ENCODE measurements around the gene TMEM229B. TPM values are rescaled to one million over a fixed set of nuclear protein-coding genes. Genes with fewer than 3 reads are reported as not detected.

Gene TMEM229B
- total RNA-seq, 1 donor from 2014 or later: 1.7 TPM

DNA sequence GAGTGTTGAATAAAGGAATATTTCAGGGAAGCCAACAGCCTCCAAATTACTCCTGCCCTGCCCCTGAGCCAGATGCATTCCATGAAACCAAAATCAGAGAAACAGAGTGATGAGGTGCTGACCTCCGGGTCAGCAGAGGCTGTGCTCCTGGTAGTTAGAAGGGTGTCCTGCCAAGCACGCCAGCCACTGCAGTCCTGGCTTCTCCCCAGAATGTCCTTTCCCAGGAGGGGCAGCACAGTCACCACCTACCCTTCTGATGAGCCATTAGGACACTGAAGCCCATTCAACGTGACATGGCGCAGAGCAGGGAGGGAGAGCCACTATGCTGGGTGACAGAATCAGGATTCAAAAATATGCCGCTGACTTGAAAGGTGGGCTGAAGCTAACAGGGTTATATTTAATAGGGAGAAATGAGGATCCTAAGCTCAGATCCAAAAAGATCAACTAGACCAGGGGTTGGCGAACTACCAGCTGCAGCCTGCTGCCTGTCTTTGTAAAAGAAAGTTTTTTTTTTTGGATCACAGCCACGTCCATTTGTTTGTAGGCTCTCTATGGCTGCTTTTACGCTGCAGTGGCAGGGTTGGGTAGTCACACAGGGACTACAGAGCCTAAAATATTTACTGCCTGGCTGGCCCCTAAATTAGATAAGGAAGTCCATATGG is 42.0 kb downstream of the TMEM229B start:
- Mint-ChIP-seq H3K9me3 (ENCODE audit: low read depth) (peaks cover 6% of the 10 kb centered on the region), H3K27ac (ENCODE audit: unreplicated experiment) (no peak overlapping the region), H3K36me3 (ENCODE audit: low read depth) (peaks cover 4% of the 10 kb centered on the region), H3K27me3 (ENCODE audit: low read depth) (peaks cover 36% of the 10 kb centered on the region), H3K4me1 (ENCODE audit: low read depth) (no peaks in the 10 kb centered on the region), H3K4me3 (ENCODE audit: unreplicated experiment) (no peak overlapping the region)
- no peak for DNase-seq (ENCODE audit: low spot score)
- TF ChIP-seq, protein P1, sequence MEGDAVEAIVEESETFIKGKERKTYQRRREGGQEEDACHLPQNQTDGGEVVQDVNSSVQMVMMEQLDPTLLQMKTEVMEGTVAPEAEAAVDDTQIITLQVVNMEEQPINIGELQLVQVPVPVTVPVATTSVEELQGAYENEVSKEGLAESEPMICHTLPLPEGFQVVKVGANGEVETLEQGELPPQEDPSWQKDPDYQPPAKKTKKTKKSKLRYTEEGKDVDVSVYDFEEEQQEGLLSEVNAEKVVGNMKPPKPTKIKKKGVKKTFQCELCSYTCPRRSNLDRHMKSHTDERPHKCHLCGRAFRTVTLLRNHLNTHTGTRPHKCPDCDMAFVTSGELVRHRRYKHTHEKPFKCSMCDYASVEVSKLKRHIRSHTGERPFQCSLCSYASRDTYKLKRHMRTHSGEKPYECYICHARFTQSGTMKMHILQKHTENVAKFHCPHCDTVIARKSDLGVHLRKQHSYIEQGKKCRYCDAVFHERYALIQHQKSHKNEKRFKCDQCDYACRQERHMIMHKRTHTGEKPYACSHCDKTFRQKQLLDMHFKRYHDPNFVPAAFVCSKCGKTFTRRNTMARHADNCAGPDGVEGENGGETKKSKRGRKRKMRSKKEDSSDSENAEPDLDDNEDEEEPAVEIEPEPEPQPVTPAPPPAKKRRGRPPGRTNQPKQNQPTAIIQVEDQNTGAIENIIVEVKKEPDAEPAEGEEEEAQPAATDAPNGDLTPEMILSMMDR (IDR thresholded peaks at IDR 0.05): no peak

DNA sequence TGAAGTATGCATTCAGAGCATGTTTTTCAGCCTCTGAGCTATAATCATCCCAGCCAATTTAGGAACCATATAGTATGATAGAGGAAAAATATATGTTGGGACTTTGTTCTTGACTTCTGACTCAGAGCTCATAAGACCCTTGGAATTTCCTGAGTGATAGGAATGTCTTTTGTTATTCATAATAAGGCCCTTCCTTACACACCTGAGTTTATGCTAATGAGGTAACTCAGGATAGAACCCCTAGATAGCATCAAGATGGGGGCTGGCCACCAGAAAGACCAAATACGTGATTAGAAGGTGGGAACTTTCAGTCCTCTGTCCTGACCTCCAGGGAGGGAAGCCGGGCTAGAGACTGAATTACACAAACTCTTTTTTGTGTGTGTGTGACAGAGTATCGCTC is 44.1 kb downstream of the TMEM229B start:
- peaks cover 2% of the 10 kb centered on the region for H3K36me3 Mint-ChIP-seq (ENCODE audit: low read depth)
- TF ChIP-seq, protein P1 (IDR thresholded peaks at IDR 0.05): no peak
- H3K4me1 Mint-ChIP-seq (ENCODE audit: low read depth): no peaks in the 10 kb centered on the region
- H3K27me3 Mint-ChIP-seq (ENCODE audit: low read depth): peaks cover 37% of the 10 kb centered on the region
- no peak overlapping the region for H3K4me3 Mint-ChIP-seq (ENCODE audit: unreplicated experiment)
- DNase-seq (ENCODE audit: low spot score): no peak
- H3K9me3 Mint-ChIP-seq (ENCODE audit: low read depth): no peaks in the 10 kb centered on the region
- H3K27ac Mint-ChIP-seq (ENCODE audit: unreplicated experiment): no peak overlapping the region

DNA sequence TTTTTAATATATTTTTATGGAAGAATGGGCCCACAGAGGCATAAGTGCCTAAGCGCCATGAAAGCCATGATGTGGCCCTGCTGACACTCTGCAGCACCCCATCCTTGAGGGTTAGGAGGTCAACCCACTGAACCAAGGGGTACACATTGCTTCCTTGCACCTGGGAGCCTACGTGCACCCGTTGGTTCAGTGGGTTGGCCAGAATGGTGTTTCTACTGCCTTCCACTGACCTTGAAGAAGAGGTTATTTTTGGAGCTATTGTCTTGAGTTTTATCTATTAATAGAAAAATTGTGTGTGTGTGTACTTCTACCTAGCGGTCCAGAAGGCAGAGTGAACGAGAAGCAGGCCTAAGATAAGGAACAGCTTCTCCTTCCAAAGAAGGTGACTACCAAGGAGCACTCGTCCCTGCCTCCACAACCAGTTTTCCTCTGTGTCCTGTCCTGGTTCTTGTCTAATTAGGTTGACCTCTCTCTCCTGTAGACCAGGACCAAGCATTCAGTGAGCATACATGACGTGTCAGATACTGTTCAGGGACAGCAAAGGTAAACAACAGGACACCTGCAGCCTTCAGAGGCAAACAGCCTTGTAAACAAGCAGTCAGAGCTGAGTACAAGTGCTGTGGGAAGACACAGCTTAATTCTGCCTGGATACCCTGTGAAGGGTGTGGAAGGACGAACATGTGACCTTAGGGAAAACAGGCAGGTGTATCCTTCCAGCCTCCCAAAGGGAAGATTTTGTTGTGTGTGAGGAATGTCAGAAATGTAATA is 46.2 kb downstream of the TMEM229B start:
- no peak for DNase-seq (ENCODE audit: low spot score)
- H3K4me3 Mint-ChIP-seq (ENCODE audit: unreplicated experiment): no peak overlapping the region
- H3K4me1 Mint-ChIP-seq (ENCODE audit: low read depth): no peaks in the 10 kb centered on the region
- no peaks in the 10 kb centered on the region for H3K9me3 Mint-ChIP-seq (ENCODE audit: low read depth)
- TF ChIP-seq, protein P1 (IDR thresholded peaks at IDR 0.05): no peak
- H3K36me3 Mint-ChIP-seq (ENCODE audit: low read depth): no peaks in the 10 kb centered on the region
- peaks cover 37% of the 10 kb centered on the region for H3K27me3 Mint-ChIP-seq (ENCODE audit: low read depth)
- H3K27ac Mint-ChIP-seq (ENCODE audit: unreplicated experiment): no peak overlapping the region

DNA sequence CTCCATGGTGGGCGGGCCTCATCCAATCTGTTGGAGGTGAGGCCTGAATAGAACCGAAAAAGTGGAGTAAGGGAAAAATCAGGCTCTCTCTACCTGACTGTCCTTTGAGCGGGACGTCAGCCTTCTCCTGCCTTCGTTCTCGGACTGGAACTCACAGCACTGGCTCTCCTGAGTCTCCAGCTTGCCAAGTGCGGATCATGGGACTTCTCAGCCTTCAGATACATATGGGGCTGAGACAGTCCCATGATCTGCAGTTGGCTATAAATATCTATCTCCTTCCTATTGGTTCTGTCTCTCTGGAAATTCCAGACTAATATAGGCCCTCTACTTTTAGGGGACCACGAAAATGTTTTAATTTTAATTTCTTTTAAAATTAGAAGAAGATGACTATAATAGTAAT is 46.8 kb downstream of the TMEM229B start:
- H3K27ac Mint-ChIP-seq (ENCODE audit: unreplicated experiment): no peak overlapping the region
- H3K4me1 Mint-ChIP-seq (ENCODE audit: low read depth): no peaks in the 10 kb centered on the region
- H3K27me3 Mint-ChIP-seq (ENCODE audit: low read depth): peaks cover 33% of the 10 kb centered on the region
- TF ChIP-seq, protein P1 (IDR thresholded peaks at IDR 0.05): no peak
- no peaks in the 10 kb centered on the region for H3K9me3 Mint-ChIP-seq (ENCODE audit: low read depth)
- H3K4me3 Mint-ChIP-seq (ENCODE audit: unreplicated experiment): no peak overlapping the region
- H3K36me3 Mint-ChIP-seq (ENCODE audit: low read depth): no peaks in the 10 kb centered on the region
- no peak for DNase-seq (ENCODE audit: low spot score)

DNA sequence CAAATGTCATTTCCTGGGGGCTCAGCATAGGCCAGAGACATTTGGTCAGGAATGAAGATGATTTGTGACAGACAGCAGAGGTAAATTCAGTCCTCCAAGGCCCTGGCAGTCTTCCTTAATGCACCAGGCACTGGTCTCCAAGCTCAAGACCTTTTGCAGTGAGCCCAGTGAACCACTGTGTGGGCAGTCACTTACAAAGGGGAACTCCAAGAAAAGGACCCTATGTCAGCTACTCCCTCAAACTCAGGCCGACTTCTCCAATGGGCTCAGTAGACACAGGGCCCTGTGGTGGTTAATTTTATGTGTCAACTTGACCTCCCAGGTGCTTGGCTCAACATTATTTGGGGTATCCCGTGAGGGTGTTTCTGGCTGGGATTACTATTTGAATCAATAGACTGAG is 47.3 kb downstream of the TMEM229B start:
- no peaks in the 10 kb centered on the region for H3K36me3 Mint-ChIP-seq (ENCODE audit: low read depth)
- no peak for DNase-seq (ENCODE audit: low spot score)
- H3K9me3 Mint-ChIP-seq (ENCODE audit: low read depth): no peaks in the 10 kb centered on the region
- no peak overlapping the region for H3K27ac Mint-ChIP-seq (ENCODE audit: unreplicated experiment)
- H3K27me3 Mint-ChIP-seq (ENCODE audit: low read depth): peaks cover 29% of the 10 kb centered on the region
- no peak overlapping the region for H3K4me3 Mint-ChIP-seq (ENCODE audit: unreplicated experiment)
- TF ChIP-seq, protein P1 (IDR thresholded peaks at IDR 0.05): no peak
- H3K4me1 Mint-ChIP-seq (ENCODE audit: low read depth): no peaks in the 10 kb centered on the region
